IMR-90 (cell line): ENCODE measurements around the gene LAMA2. TPM values are rescaled to one million over a fixed set of nuclear protein-coding genes. Genes with fewer than 3 reads are reported as not detected.
A peak's percentile ranks its signal among the peaks of the same experiment; 100 is the strongest.

ENCODE experiments used
- ATAC-seq: fragments of 200-7000 bp; cut with Tn5 transposase; 2 replicates; pipeline ENCODE4 v1.9.1; 2020; ENCODE audit warnings: low read depth, mild to moderate bottlenecking, moderate library complexity
- BruUV-seq: library from RNA; stranded (reverse); fragments of 400-500 nt; replicated peaks from 2 replicates; lab custom pipeline; 2021; lab: Mats Ljungman, UMichigan
- CTCF ChIA-PET: fragments of 300-600 bp; formaldehyde crosslinking; extraction: SDS; loops from one replicate; lab custom pipeline; 2021; ENCODE audit warnings: antibody characterized with exemption; lab: Yijun Ruan, JAX
- POLR2A ChIA-PET: fragments of 300-600 bp; sonication (Branson Sonifier 250); formaldehyde crosslinking; loops from one replicate; lab custom pipeline; 2022; ENCODE audit warnings: antibody characterized with exemption; ENCODE audit not compliant: unreplicated experiment; lab: Charles Lee
- DNase-seq: peaks from one replicate; pipeline ENCODE4 v3.0.0; 2013
- H2AFZ ChIP-seq: replicated peaks from 2 replicates; pipeline ENCODE3; 2013; ENCODE audit warnings: low read length, mild to moderate bottlenecking; ENCODE audit not compliant: poor library complexity
- H2AK5ac ChIP-seq: 2 replicates; pipeline ENCODE4 v1.6.1; 2013; ENCODE audit warnings: low read depth, low read length, inconsistent platforms
- H2AK9ac ChIP-seq: replicated peaks from 2 replicates; pipeline ENCODE3; 2013; ENCODE audit warnings: mild to moderate bottlenecking, low read depth, low read length, moderate library complexity; ENCODE audit not compliant: poor library complexity
- H2BK120ac ChIP-seq: 2 replicates; pipeline ENCODE4 v1.6.1; 2013; ENCODE audit warnings: low read depth, low read length, inconsistent platforms
- H2BK15ac ChIP-seq: 3 replicates; pipeline ENCODE4 v1.6.1; 2013; ENCODE audit warnings: low read depth, low read length, inconsistent platforms
- H2BK20ac ChIP-seq: 2 replicates; pipeline ENCODE4 v1.6.1; 2013; ENCODE audit warnings: low read depth, mild to moderate bottlenecking, inconsistent platforms, low read length, moderate library complexity
- H2BK5ac ChIP-seq: 2 replicates; pipeline ENCODE4 v1.6.1; 2013; ENCODE audit warnings: mild to moderate bottlenecking, low read depth, low read length, inconsistent platforms; ENCODE audit not compliant: poor library complexity, severe bottlenecking
- H3K14ac ChIP-seq: replicated peaks from 2 replicates; pipeline ENCODE4 v1.6.1; 2013; ENCODE audit warnings: low read depth, low read length, inconsistent platforms
- H3K18ac ChIP-seq: 2 replicates; pipeline ENCODE4 v1.6.1; 2013; ENCODE audit warnings: low read depth, low read length, control low read depth
- H3K23ac ChIP-seq: 2 replicates; pipeline ENCODE4 v1.6.1; 2013; ENCODE audit warnings: low read depth, low read length, inconsistent platforms
- H3K27ac ChIP-seq: 2 replicates; pipeline ENCODE4 v1.5.1; 2013; ENCODE audit warnings: mild to moderate bottlenecking, control low read depth, low read length; ENCODE audit not compliant: insufficient read depth
- H3K27me3 ChIP-seq: 2 replicates; pipeline ENCODE4 v1.6.1; 2013; ENCODE audit warnings: low read length; ENCODE audit not compliant: control insufficient read depth, insufficient read depth
- H3K36me3 ChIP-seq: 2 replicates; pipeline ENCODE4 v1.6.1; 2013; ENCODE audit warnings: low read length, mixed read lengths; ENCODE audit not compliant: control insufficient read depth, insufficient read depth
- H3K4ac ChIP-seq: 2 replicates; pipeline ENCODE4 v1.6.1; 2013; ENCODE audit warnings: low read depth, low read length, inconsistent platforms
- H3K4me1 ChIP-seq: 2 replicates; pipeline ENCODE4 v1.6.1; 2013; ENCODE audit warnings: low read length, mixed read lengths; ENCODE audit not compliant: control insufficient read depth, insufficient read depth
- H3K4me2 ChIP-seq: 2 replicates; pipeline ENCODE4 v1.6.1; 2013; ENCODE audit warnings: low read depth, mild to moderate bottlenecking, control low read depth, low read length, moderate library complexity
- H3K4me3 ChIP-seq: 2 replicates; pipeline ENCODE4 v1.5.1; 2013; ENCODE audit warnings: low read depth, mild to moderate bottlenecking, control low read depth, low read length, moderate library complexity; ENCODE audit not compliant: insufficient read depth
- H3K56ac ChIP-seq: 2 replicates; pipeline ENCODE4 v1.6.1; 2013; ENCODE audit warnings: low read length, inconsistent platforms; ENCODE audit not compliant: insufficient read depth; ENCODE audit errors: extremely low read depth
- H3K79me1 ChIP-seq, 2 experiments: 2 replicates each; pipeline ENCODE4 v1.6.1; 2013; ENCODE audit warnings: low read length in 2 of 2, inconsistent platforms in 1 of 2, low read depth in 1 of 2
- H3K9ac ChIP-seq: 2 replicates; pipeline ENCODE4 v1.6.1; 2013; ENCODE audit warnings: low read depth, low read length, control low read depth
- H3K9me1 ChIP-seq: 2 replicates; pipeline ENCODE4 v1.6.1; 2013; ENCODE audit warnings: low read length, inconsistent platforms; ENCODE audit not compliant: insufficient read depth
- H3K9me3 ChIP-seq: 2 replicates; pipeline ENCODE4 v1.6.1; 2013; ENCODE audit warnings: low read length; ENCODE audit not compliant: control insufficient read depth, insufficient read depth
- H4K20me1 ChIP-seq: 2 replicates; pipeline ENCODE4 v1.6.1; 2013; ENCODE audit warnings: low read length, inconsistent platforms; ENCODE audit not compliant: insufficient read depth
- H4K5ac ChIP-seq: 2 replicates; pipeline ENCODE4 v1.6.1; 2013; ENCODE audit warnings: mild to moderate bottlenecking, low read depth, low read length, control low read depth
- H4K8ac ChIP-seq, 2 experiments: 2 replicates each; pipeline ENCODE4 v1.6.1; 2013; ENCODE audit warnings: low read depth in 2 of 2, low read length in 2 of 2, control low read depth in 1 of 2, inconsistent platforms in 1 of 2
- H4K91ac ChIP-seq: 2 replicates; pipeline ENCODE4 v1.6.1; 2013; ENCODE audit warnings: low read depth, low read length, inconsistent platforms; ENCODE audit not compliant: insufficient read depth
- BHLHE40 ChIP-seq: fragments of 150-350 bp; IDR thresholded peaks from 2 replicates; pipeline ENCODE4 v1.6.1; 2016; ENCODE audit warnings: mild to moderate bottlenecking, low read depth, low read length
- CHD1 ChIP-seq: IDR thresholded peaks from 2 replicates; pipeline ENCODE4 v1.6.1; 2012; ENCODE audit warnings: low read depth, low read length, improper control_type of control experiment
- MAFK ChIP-seq: IDR thresholded peaks from 2 replicates; pipeline ENCODE4 v1.6.1; 2012; ENCODE audit warnings: low read depth, low read length, improper control_type of control experiment
- MAZ ChIP-seq: IDR thresholded peaks from 2 replicates; pipeline ENCODE4 v1.6.1; 2012; ENCODE audit warnings: low read depth, mild to moderate bottlenecking, low read length, improper control_type of control experiment, moderate library complexity, borderline replicate concordance
- NFE2L2 ChIP-seq: fragments of 150-350 bp; IDR thresholded peaks from 2 replicates; pipeline ENCODE4 v1.6.1; 2016; ENCODE audit warnings: low read depth, mild to moderate bottlenecking, low read length
- USF2 ChIP-seq: fragments of 150-350 bp; IDR thresholded peaks from 2 replicates; pipeline ENCODE4 v1.6.1; 2017; ENCODE audit warnings: mild to moderate bottlenecking, antibody characterized with exemption, low read length, low read depth
- WGBS, 2 experiments: methylation state at CpG; one replicate each; pipeline versions ENCODE4 v1.1.5 to v1.1.7; 2013; ENCODE audit warnings: missing lambda C conversion rate in 2 of 2; ENCODE audit not compliant: insufficient read length in 1 of 2; ENCODE audit errors: extremely low coverage in 2 of 2; 5-methylcytosine and 5-hydroxymethylcytosine counted together
- dilution Hi-C: fragments of 300-500 bp; cut with HindIII; formaldehyde crosslinking; loops from one replicate; pipeline ENCODE4 v1.14.3; 2018; ENCODE audit warnings: low sequenced_read_pairs; ENCODE audit not compliant: unreplicated experiment
- in situ Hi-C: fragments of 300-500 bp; cut with MboI; formaldehyde crosslinking; loops from 3 replicates; pipeline ENCODE4 v1.14.3; 2019; ENCODE audit warnings: low sequenced_read_pairs, inconsistent platforms, mixed read lengths
- intact Hi-C: fragments of 100-400 bp; cut with micrococcal nuclease; formaldehyde crosslinking; loops from 2 replicates; pipeline ENCODE4 v1.10.0; 2022
- polyA plus RNA-seq, 3 experiments: library from polyadenylated mRNA; depleted of rRNA; stranded (reverse); fragments of >200 nt; gene quantifications; 2 replicates each; pipeline ENCODE4 v1.2.3, GENCODE V29; 2012; ENCODE audit warnings: low replicate concordance in 1 of 3
- total RNA-seq: library from RNA; depleted of rRNA; stranded (reverse); fragments of >200 nt; gene quantifications from 2 replicates; pipeline ENCODE4 v1.2.3, GENCODE V29; 2012
- TF ChIP-seq, protein P1 (sequence below): fragments of 150-350 bp; IDR thresholded peaks from 2 replicates; pipeline ENCODE4 v1.6.1; 2016; ENCODE audit warnings: low read depth, mild to moderate bottlenecking, low read length, moderate library complexity, borderline replicate concordance
- TF ChIP-seq, protein P2 (sequence below): conservative IDR thresholded peaks from 2 replicates; pipeline ENCODE4 v1.5.1; 2012; ENCODE audit warnings: mild to moderate bottlenecking, low read depth, low read length, improper control_type of control experiment

LAMA2 gene
- total and polyA plus RNA-seq, 2 of the 4 experiments (the other 2 are of a cell fraction) = 9.9 to 13.3 TPM

GRCh38 chr6:129345890-129346289 is 463.0 kb downstream of the LAMA2 start:
- Histone ChIP-seq H4K8ac (peak overlapping the region; percentile 4 to 61; a peak in 3 of 4 replicates), H3K4me2 (no peak overlapping the region), H2BK20ac (peak overlapping the region; percentile 67; the same call in 1 of the 2 replicates), H2BK15ac (no peak overlapping the region), H2AK5ac (no peak overlapping the region), H2BK5ac (peak overlapping the region; percentile 81), H4K5ac (no peak overlapping the region; the same call in 1 of the 2 replicates), H3K9me1 (peaks cover 5% of the 10 kb centered on the region; the same call in 1 of the 2 replicates), H3K27ac (no peak overlapping the region), H3K9ac (no peak overlapping the region), H3K9me3 (no peaks in the 10 kb centered on the region), H3K4me3 (no peak overlapping the region), H3K27me3 (no peaks in the 10 kb centered on the region), H2AFZ (no peak overlapping the region), H3K56ac (peak overlapping the region; percentile 20; the same call in 1 of the 2 replicates), H3K36me3 (no peaks in the 10 kb centered on the region), H3K4me1 (no peaks in the 10 kb centered on the region; the same call in 1 of the 2 replicates), H3K23ac (peak overlapping the region; percentile 57; the same call in 1 of the 2 replicates), H3K18ac (peak overlapping the region; percentile 50; the same call in 1 of the 2 replicates), H4K91ac (0 out of 2 replicates have a peak overlapping the region, but pooled peaks have one; percentile 40), H2BK120ac (peak overlapping the region; percentile 71; the same call in 1 of the 2 replicates), H3K14ac (no peak overlapping the region), H3K4ac (peak overlapping the region; percentile 24; the same call in 1 of the 2 replicates), H3K79me1 (no peaks in the 10 kb centered on the region), H2AK9ac (no peak overlapping the region), H4K20me1 (no peaks in the 10 kb centered on the region)
- CTCF ChIA-PET = no interaction called here
- POLR2A ChIA-PET = no interaction called here
- dilution Hi-C loops = no loop called here
- in situ Hi-C loops = no loop called here
- no TSS peak for BruUV-seq
- WGBS, 2 experiments = no CpG with 5 or more reads among the region's 2 CpGs
- TF ChIP-seq USF2 = no peak
- TF ChIP-seq, protein P1, sequence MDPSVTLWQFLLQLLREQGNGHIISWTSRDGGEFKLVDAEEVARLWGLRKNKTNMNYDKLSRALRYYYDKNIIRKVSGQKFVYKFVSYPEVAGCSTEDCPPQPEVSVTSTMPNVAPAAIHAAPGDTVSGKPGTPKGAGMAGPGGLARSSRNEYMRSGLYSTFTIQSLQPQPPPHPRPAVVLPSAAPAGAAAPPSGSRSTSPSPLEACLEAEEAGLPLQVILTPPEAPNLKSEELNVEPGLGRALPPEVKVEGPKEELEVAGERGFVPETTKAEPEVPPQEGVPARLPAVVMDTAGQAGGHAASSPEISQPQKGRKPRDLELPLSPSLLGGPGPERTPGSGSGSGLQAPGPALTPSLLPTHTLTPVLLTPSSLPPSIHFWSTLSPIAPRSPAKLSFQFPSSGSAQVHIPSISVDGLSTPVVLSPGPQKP = no peak
- no peak for TF ChIP-seq MAFK
- no peak for TF ChIP-seq NFE2L2
- no peak for TF ChIP-seq BHLHE40
- no peak for TF ChIP-seq CHD1
- TF ChIP-seq MAZ = no peak
- TF ChIP-seq, protein P2, sequence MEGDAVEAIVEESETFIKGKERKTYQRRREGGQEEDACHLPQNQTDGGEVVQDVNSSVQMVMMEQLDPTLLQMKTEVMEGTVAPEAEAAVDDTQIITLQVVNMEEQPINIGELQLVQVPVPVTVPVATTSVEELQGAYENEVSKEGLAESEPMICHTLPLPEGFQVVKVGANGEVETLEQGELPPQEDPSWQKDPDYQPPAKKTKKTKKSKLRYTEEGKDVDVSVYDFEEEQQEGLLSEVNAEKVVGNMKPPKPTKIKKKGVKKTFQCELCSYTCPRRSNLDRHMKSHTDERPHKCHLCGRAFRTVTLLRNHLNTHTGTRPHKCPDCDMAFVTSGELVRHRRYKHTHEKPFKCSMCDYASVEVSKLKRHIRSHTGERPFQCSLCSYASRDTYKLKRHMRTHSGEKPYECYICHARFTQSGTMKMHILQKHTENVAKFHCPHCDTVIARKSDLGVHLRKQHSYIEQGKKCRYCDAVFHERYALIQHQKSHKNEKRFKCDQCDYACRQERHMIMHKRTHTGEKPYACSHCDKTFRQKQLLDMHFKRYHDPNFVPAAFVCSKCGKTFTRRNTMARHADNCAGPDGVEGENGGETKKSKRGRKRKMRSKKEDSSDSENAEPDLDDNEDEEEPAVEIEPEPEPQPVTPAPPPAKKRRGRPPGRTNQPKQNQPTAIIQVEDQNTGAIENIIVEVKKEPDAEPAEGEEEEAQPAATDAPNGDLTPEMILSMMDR = no peak
- peak; percentile 83 for ATAC-seq
- peak; percentile 91 for DNase-seq
- intact Hi-C loops = no loop called here
